Measurements from ENCODE around the gene TSC2.

- no peak for TF ChIP-seq EZH2 (conservative IDR thresholded peaks at IDR 0.05; ENCODE audit: low read depth, low read length)
- TF ChIP-seq ZKSCAN8 (CRISPR knock-in tag; IDR thresholded peaks at IDR 0.05; ENCODE audit: borderline replicate concordance): no peak
- no peak for TF ChIP-seq GABPB1 (CRISPR knock-in tag; IDR thresholded peaks at IDR 0.05)
- no peak for TF ChIP-seq JUND (CRISPR knock-in tag; IDR thresholded peaks at IDR 0.05)
- TF ChIP-seq FOXJ3 (CRISPR knock-in tag; IDR thresholded peaks at IDR 0.05; ENCODE audit: borderline replicate concordance): no peak
- no peak for TF ChIP-seq FOSL1 (CRISPR knock-in tag; IDR thresholded peaks at IDR 0.05; ENCODE audit: borderline replicate concordance)
- TF ChIP-seq ARNT2 (CRISPR knock-in tag; IDR thresholded peaks at IDR 0.05; ENCODE audit: low read depth): no peak
- no peak for TF ChIP-seq FUBP1 (CRISPR knock-in tag; IDR thresholded peaks at IDR 0.05; ENCODE audit: borderline replicate concordance)
- no peak for TF ChIP-seq FOXP1 (IDR thresholded peaks at IDR 0.05)
- no peak for TF ChIP-seq FOXP1 (CRISPR knock-in tag; IDR thresholded peaks at IDR 0.05)
- no peak for TF ChIP-seq ETV6 (CRISPR knock-in tag; conservative IDR thresholded peaks at IDR 0.05)
These were observed 30.3 kb downstream of the TSC2 start for GRCh38 chr16:2078096-2078495.
